ENCODE results near the gene FANCM.

The FANCM gene

DNA sequence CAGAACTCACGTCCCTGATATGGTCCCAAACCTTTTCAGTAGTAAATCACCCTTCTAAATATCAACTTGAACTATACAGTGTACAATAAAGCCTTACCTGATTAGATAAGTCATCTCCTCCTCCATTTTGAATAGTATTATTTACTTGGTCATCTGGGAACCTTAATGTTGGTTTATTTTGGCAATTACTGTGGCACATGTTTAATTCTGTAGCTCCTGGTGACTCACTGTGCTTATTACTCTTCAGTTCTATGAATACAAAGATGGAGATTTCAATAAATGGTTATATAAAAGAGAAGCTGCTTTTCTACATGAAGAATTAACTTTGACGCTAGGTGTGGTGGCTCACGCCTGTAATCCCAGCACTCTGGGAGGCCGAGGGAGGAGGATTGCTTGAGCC is 91.8 kb downstream of the FANCM start:
- DNase-seq (ENCODE audit: low read depth): no peak

DNA sequence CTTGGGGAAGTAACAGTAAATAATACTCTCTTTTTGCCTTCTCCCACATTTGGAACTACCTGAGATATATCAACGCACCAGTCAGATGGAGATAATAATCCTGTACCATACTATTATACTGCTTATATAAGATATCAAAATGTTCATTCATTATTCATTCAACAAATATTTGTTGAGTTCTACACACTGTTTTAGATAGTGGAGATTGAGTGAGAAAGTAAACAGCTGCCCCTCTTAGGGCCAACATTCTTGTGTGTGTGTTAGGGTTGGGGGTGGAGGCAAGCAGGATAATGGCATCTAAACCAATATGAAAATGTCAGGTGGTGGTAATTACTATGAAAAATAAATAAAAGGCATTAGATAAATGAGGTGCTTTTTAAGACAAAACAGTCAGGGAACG is 103.3 kb downstream of the FANCM start:
- no peak for DNase-seq (ENCODE audit: low read depth)

DNA sequence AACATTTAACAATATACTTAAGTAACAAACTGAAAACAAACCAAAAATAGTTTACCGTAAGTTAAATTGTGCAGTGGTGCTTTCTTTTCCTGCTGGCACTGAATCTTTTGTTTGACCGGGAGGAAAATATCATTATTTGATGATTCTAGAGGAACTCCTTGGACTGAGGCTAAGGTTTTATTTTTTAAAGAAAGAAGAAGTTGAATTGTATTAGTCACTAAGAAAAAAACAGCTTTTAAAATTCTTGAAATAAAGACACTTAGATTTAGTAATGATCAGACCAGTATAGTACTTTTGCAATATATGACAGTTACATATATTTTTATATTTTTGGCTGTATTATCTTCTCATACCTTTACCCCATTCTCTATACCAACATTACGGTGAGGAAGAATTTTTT is 107.0 kb downstream of the FANCM start:
- DNase-seq (ENCODE audit: low read depth): no peak

DNA sequence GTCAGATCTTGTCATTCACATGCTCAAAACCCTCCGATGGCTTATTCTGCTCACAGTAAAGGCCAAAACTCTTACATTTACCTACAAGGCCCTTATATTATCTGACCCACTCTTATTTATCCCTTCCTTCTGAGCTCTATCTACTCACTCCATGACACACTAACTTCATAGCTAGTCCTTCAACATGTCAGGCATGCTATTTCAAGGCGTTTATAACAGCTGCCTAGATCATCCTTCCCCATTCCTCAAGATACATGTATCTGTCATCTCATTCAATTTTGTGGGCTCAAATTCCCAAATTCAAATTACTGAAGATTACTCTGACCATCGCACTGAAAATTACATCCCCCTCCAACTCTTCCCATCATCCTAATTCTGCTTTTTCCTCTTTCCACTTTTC is 110.4 kb downstream of the FANCM start:
- no peak for DNase-seq (ENCODE audit: low read depth)

DNA sequence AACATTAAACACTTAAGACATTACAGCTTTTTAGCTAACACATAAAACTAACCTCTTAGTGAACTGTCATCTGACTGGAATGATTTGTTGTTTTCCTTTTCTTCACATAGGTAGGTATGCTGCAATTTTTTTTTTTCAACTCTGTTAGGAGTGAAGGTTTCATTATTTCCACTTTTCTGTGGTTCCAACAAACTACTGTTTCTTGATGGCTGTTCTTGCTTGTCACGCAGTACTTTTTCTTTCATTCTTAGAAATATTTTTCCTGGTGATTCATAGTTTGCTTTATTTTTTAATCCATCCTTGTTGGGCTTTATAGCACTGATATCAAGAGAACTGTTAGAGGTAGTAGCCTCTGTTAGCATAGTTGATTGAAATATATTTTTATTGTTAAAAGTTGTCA is 111.0 kb downstream of the FANCM start:
- DNase-seq (ENCODE audit: low read depth): no peak

DNA sequence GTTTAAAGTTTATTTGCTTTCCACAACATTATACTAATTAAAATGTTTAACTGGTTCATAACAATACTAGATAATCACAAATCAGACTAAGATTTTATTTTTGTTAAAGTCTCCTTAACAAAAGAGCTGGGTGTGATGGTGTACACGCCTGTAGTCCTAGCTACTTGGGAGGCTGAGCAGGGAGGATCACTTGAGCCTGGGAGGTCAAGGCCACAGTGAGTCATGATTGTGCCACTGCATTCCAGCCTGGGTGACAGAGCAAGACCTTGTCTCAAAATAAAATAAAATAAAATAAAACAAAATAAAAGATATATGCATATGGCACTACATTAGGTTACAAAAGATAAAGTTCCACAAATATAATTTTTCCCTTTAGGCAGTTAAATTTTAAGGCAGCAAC is 111.7 kb downstream of the FANCM start:
- no peak for DNase-seq (ENCODE audit: low read depth)

DNA sequence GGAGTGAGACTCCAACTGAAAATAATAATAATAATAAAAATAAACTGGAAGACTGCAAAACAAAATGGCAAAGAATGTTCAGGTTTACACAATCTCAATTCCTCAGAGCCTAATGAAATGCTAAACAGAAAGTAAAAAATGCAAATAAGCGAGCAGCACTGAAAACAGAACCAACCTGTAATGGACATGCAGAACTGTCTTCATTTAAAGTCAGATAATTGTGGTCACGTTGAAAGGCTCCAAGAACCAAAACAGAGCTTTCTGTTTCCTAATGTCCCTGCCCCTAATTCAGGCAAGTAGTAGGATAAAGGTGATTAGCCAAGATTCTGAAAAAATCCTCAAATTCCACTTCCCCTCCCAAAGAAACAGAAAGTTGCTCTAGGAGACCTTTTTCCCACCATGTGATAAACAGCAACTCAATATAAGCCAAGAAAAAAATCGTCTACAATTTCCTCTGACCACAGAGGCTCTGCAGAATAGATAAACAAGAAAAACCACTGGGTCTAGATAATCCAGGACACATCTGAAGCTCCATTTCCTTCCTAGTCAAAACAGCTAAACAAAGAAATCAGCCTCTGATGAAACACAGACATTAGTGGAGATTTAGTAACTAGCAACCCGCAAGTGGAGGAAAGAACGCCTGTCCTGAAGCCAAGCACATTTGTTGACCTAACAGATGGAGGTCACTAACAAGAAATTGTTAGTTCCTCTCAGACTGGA is 114.3 kb downstream of the FANCM start:
- DNase-seq (ENCODE audit: low read depth): no peak
